Amniotic stem cell (primary cell): ENCODE measurements around the gene NACC1.
A peak's percentile ranks its signal among the peaks of the same experiment; 100 is the strongest.

Experiments
- DNase-seq: peaks from one replicate; lab custom pipeline; 2025; lab: John Stamatoyannopoulos, UW

NACC1 gene

GRCh38 chr19:13117772-13118423 is at the start of gene NACC1:
NACC1 (plus strand) TSS chr19:13118264; CDS start chr19:13135208, 16,944 bp downstream.
- DNase-seq: peak; percentile 79

GRCh38 chr19:13069415-13070359 is 48.4 kb upstream of the NACC1 start:
- no peak for DNase-seq

GRCh38 chr19:13070425-13071140 is 47.5 kb upstream of the NACC1 start:
- DNase-seq: no peak

GRCh38 chr19:13071444-13072187 is 46.4 kb upstream of the NACC1 start:
- no peak for DNase-seq

DNA sequence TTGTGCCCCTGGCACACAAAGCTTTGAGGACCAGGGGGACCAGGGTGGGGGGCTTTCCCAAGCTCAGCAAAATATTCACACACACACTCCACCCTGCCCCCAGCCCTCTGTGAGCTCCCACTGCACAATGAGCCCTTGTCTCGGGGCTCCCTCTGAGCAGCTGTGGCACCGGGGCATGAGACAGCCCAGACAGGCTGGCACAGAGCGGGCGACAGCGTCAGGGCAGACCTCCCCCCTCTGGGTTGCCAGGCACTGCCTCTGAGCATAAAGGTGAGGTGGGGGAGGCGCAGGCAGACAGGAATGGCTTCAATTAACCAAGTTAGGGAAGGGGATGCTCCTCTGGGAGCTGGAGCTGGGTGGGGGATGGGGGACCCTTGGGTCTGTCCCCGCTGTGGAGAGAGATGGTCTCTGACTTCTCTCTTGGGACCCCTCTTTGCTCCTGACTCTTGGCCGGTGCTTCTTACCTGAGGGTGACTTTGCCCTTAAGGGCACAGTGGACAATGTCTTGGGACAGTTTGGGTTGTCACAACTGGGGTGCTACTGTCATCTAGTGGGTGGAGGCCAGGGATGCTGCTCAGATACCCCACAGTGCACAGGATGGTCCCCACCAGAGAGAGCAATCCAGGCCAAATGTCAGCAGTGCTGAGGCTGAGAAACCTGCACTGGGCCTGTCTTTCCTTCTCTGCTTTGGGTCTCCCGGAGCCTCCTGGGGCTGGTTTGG is 45.7 kb upstream of the NACC1 start:
- DNase-seq: no peak

DNA sequence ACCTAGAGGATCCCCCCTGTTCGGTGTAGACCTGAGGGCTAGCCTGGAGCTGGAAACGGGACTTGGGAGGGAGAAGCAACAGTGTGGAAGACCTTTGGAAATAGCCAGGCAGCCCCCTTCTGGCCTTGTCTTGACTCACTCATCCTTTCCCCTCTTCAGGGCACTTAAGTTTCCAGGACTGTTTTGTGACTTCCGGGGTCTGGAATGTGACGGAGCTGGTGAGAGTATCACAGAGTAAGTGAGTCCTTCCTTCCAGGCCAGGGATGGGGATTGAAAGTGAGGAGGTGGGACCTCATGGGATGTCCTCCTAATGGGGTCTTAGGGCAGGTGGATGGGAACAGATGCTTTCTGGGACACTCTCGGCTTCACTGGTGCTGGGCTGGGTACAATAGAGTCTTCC is 44.8 kb upstream of the NACC1 start:
- no peak for DNase-seq

- DNase-seq: no peak
Measured at GRCh38 chr19:13074378-13074777, 43.7 kb upstream of the NACC1 start.

- no peak for DNase-seq
Measured at GRCh38 chr19:13076320-13076719, 41.7 kb upstream of the NACC1 start.

DNA sequence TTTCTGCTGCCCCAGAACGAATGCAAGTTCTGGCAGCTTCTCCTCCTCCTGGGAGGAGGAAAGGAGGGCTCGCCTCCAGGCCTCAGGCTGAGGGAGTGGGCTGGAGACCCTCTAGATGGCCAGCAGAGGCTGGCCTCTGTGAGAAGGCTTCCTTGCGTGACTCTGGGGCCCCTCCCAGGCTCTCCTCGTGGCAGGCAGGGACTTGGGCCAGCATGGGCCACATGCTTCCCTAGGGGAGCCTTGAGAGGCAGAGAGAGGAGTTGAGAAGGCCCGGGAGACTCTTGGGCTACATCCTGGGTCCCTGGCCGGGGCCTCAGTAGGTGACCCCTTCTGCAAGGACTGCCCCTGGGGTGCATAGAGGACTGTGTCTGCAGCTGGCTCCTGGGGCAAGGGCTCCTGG is 41.3 kb upstream of the NACC1 start:
- DNase-seq: no peak

DNA sequence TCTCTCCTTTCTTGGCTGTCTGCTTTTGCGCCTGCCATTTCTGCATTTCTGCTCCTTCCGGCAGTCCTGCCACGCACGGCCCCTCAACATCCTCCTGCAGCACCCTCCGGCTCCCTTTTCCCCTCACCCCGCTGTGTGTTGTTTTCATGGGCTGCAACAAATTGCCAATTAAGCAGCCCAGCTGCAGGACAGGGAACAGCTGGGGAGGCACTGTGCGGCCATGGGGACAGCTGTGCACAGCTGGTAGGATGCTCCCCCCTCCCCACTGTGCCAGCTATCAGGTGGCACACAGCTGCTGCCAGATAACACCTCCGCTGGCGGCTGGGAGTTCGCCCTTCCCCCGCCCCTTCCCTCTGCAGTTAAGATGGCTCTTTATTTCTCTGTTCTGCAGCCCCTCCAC is 40.8 kb upstream of the NACC1 start:
- DNase-seq: no peak

GRCh38 chr19:13078381-13078780 is 39.7 kb upstream of the NACC1 start:
- no peak for DNase-seq

GRCh38 chr19:13078897-13079541 is 39.0 kb upstream of the NACC1 start:
- no peak for DNase-seq

DNA sequence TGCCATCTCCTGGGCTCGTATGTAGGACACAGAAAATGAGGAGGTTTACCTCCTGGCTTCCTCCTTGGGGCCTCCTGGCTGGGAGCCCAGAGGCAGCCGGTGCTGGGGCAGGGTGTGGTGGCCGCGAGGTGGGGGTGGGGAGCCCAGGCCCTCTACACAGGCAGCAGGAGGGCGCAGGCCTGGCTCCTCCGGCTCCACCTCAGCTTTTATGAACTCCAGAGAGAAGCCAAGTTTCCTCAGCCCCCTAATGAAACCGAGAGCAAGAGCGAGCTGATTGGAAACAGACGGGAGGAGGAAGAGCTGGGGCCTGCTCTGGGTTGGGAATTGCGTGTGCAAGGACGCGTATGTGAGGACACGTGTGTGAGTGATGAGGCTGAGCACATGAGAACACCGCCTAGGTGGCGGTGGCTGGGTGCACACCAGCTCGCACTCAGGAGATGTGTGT is 38.5 kb upstream of the NACC1 start:
- no peak for DNase-seq

DNA sequence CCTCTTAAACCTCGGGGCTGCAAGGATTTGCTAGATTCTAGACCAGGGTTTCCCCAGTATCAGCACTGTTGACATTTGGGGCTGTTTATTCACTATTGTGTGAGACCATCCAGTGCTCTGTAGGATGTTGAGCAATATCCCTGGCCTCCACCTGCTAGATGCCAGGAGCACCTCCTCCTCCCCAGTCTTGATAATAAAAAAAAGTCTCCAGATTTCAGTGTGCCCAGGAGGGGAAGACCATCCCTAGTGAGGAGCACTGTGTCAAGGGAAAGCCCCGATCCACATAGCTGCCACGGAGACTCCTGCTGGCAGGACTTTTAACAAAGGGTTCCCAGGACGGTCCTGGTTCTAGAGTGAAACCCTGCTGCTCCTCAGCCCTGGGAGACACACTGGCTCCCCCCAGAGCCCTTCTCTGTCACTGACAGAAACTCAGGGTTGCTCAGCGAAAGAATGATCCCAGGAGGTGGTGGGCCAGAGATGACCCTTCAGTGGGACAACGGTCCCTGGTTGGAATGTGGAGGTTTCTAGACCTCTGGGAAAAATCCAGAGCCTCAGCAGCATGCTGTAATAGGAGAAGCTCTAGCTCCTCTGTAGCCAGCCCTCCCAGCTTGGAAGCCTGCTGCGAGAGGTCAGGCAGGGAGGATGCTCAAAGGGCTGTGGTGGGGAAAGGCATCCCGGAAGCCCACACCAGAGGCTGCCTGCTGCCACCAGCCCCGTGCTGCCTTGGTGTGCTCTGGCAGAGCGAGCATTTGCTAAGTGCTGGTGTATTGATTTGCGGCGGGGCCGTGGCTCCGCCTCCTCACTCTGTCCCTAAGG is 35.7 kb upstream of the NACC1 start:
- no peak for DNase-seq

DNA sequence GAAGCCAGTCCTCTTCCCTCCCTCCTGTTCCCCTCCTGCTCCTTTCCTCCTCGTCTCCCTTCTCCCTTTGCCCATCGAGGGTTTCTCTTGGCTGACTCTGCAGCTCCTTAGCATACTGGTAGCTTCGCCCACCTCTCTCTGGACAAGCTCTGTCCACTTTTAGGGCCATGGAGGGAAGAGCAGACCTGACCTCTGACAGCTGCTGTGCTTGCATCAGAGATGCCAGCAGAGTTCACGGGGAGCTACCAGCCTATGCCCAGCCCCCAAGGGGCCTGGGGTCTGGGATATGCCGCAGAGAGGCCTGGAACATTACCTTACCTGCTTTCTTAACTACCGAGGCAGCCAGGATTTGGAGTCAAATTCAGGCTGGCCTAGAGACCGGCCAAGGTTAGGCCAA is 35.1 kb upstream of the NACC1 start:
- no peak for DNase-seq

GRCh38 chr19:13083627-13084026 is 34.4 kb upstream of the NACC1 start:
- no peak for DNase-seq

DNA sequence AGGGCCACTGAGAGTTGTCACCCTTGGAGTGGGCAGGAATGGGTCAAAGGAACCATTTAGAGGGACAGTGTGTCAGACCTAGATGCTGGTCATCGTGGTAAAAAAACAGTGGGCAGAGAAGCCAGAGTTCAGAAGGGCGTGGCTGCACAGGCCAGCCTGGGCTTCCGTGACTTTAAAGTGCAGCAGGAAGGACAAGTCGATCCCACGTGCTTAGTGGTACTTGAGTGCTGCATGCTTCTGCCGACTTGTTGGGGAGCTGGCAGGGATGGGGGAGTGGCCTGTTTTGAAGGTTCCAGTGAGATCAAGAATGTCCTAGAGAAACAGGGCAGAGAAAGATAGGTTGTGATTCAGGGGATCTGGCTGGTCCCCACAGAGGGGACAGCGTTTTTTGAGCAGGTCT is 32.4 kb upstream of the NACC1 start:
- DNase-seq: no peak

GRCh38 chr19:13086341-13086740 is 31.7 kb upstream of the NACC1 start:
- no peak for DNase-seq

- no peak for DNase-seq
Measured at GRCh38 chr19:13087295-13087694, 30.8 kb upstream of the NACC1 start.
